ENCODE data around the gene ZBTB1.

DNA sequence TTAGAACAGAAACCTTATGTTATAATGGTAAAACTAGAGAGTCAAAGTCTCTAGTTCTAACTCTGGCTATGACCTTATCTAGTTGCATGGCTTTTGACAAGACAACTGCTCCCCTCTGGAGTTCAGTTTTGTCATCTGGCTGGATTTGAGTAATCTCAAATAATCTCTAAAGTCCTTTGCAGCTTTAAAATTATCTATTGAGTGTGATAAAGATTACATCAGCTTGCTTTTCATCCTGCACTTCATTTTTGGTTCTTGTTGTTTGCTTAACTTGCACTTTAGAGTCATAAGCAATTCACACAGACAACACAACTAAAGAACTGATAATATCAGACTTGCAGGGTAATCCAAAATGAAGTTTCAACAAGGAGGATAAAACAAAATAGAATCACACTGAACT, 37.0 kb upstream of the ZBTB1 start:
- TF ChIP-seq, protein P1, sequence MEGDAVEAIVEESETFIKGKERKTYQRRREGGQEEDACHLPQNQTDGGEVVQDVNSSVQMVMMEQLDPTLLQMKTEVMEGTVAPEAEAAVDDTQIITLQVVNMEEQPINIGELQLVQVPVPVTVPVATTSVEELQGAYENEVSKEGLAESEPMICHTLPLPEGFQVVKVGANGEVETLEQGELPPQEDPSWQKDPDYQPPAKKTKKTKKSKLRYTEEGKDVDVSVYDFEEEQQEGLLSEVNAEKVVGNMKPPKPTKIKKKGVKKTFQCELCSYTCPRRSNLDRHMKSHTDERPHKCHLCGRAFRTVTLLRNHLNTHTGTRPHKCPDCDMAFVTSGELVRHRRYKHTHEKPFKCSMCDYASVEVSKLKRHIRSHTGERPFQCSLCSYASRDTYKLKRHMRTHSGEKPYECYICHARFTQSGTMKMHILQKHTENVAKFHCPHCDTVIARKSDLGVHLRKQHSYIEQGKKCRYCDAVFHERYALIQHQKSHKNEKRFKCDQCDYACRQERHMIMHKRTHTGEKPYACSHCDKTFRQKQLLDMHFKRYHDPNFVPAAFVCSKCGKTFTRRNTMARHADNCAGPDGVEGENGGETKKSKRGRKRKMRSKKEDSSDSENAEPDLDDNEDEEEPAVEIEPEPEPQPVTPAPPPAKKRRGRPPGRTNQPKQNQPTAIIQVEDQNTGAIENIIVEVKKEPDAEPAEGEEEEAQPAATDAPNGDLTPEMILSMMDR (IDR thresholded peaks at IDR 0.05) = no peak
- TF ChIP-seq POLR2A (IDR thresholded peaks at IDR 0.05) = no peak
- no peak for TF ChIP-seq POLR2AphosphoS5 (IDR thresholded peaks at IDR 0.05)
- no peak for TF ChIP-seq EP300 (IDR thresholded peaks at IDR 0.05)

All from suprapubic skin (tissue), 4 donors.